ELR (cell line): Measurements from ENCODE around the gene CDK5RAP2.
A peak's percentile ranks its signal among the peaks of the same experiment; 100 is the strongest.

Source experiments
- DNase-seq: peaks from one replicate; pipeline ENCODE4 v3.0.0-alpha.2; 2015; ENCODE audit warnings: low read depth

Gene CDK5RAP2

GRCh38 chr9:120580051-120580896 lies at the start of gene CDK5RAP2:
CDK5RAP2 (minus strand) TSS chr9:120580167; CDS start chr9:120579978, 189 bp downstream.
- peak; percentile 99 for DNase-seq

GRCh38 chr9:120628925-120629497 lies 49.0 kb upstream of the CDK5RAP2 start:
- DNase-seq, result peak; percentile 82

GRCh38 chr9:120628207-120628924 lies 48.4 kb upstream of the CDK5RAP2 start:
- DNase-seq, result no peak

GRCh38 chr9:120627073-120627472 lies 47.1 kb upstream of the CDK5RAP2 start:
- DNase-seq, result no peak

- no peak for DNase-seq
These were observed 46.5 kb upstream of the CDK5RAP2 start for GRCh38 chr9:120626512-120626911.

- DNase-seq, result peak; percentile 32
These were observed 45.3 kb upstream of the CDK5RAP2 start for GRCh38 chr9:120625222-120625621.

GRCh38 chr9:120622790-120623189 lies 42.8 kb upstream of the CDK5RAP2 start:
- DNase-seq, result no peak

GRCh38 chr9:120621941-120622340 lies 42.0 kb upstream of the CDK5RAP2 start:
- DNase-seq, result no peak

GRCh38 chr9:120619751-120620655 lies 40.0 kb upstream of the CDK5RAP2 start:
- DNase-seq, result peak; percentile 78

GRCh38 chr9:120616966-120617935 lies 37.3 kb upstream of the CDK5RAP2 start:
- DNase-seq, result no peak

GRCh38 chr9:120612218-120612617 lies 32.3 kb upstream of the CDK5RAP2 start:
- peak; percentile 24 for DNase-seq

GRCh38 chr9:120611690-120612068 lies 31.7 kb upstream of the CDK5RAP2 start:
- DNase-seq, result no peak

GRCh38 chr9:120610975-120611689 lies 31.2 kb upstream of the CDK5RAP2 start:
- DNase-seq, result peak; percentile 46

GRCh38 chr9:120609636-120610035 lies 29.7 kb upstream of the CDK5RAP2 start:
- peak; percentile 40 for DNase-seq

GRCh38 chr9:120608421-120608820 lies 28.5 kb upstream of the CDK5RAP2 start:
- DNase-seq, result peak; percentile 54

- DNase-seq, result no peak
These were observed 23.6 kb upstream of the CDK5RAP2 start for GRCh38 chr9:120603591-120603990.

GRCh38 chr9:120603010-120603409 lies 23.0 kb upstream of the CDK5RAP2 start:
- no peak for DNase-seq

- no peak for DNase-seq
These were observed 13.9 kb upstream of the CDK5RAP2 start for GRCh38 chr9:120593955-120594277.

- no peak for DNase-seq
These were observed 13.4 kb upstream of the CDK5RAP2 start for GRCh38 chr9:120593250-120593954.
